ENCODE results near the gene POF1B.

Gene POF1B

GRCh38 chrX:85243761-85244449, 135.6 kb downstream of the POF1B start, which contains the start of the genes SATL1 and ZNF711:
TSS of gene SATL1 (minus strand) at chrX:85243779. CDS start at chrX:85108968, 134,811 bp downstream.
TSS of gene ZNF711 (plus strand) at chrX:85243991. CDS start at chrX:85247573, 3,582 bp downstream.
- DNase-seq (ENCODE audit: low read depth, low spot score): peak; percentile 27

GRCh38 chrX:85243155-85243554, 136.3 kb downstream of the POF1B start:
- DNase-seq (ENCODE audit: low read depth, low spot score): no peak
